Adrenal gland (tissue), 5 donors: Measurements from ENCODE around the gene DFFB.

Source experiments
- CTCF ChIP-seq, 6 experiments: fragments of 450-650 bp in 4 of 6; fragments of 200-600 bp in 2 of 6; sonication (generic) in 1 of 6; IDR thresholded peaks; 1 replicate in 5 of 6; 2 replicates in 1 of 6; pipeline versions ENCODE4 v1.5.1 to v1.8.0; 2016 to 2021; ENCODE audit warnings: antibody characterized with exemption in 6 of 6, mild to moderate bottlenecking in 2 of 6, moderate library complexity in 1 of 6
- POLR2A ChIP-seq, 2 donors: fragments of 450-650 bp; IDR thresholded peaks; one replicate each; pipeline ENCODE4 v1.6.1; 2017; ENCODE audit warnings: antibody characterized with exemption in 2 of 2, mild to moderate bottlenecking in 2 of 2, moderate library complexity in 1 of 2
- donor health status: DM: no; HTN: no; CAD: no.

GRCh38 chr1:3914911-3915310 lies 57.6 kb downstream of the DFFB start:
- TF ChIP-seq CTCF (IDR thresholded peaks at IDR 0.05), result no peak
- no peak for TF ChIP-seq POLR2A (IDR thresholded peaks at IDR 0.05)
